ENCODE measurements around the gene SSBP3. TPM values are rescaled to one million over a fixed set of nuclear protein-coding genes. Genes with fewer than 3 reads are reported as not detected.
A peak's percentile ranks its signal among the peaks of the same experiment; 100 is the strongest.

SSBP3 gene
- total and polyA plus RNA-seq, 9 of the 15 experiments (the other 6 are each of a cell fraction or from before 2014, with no cell fraction given), result 8.7 to 108 (median 33.8) TPM

DNA sequence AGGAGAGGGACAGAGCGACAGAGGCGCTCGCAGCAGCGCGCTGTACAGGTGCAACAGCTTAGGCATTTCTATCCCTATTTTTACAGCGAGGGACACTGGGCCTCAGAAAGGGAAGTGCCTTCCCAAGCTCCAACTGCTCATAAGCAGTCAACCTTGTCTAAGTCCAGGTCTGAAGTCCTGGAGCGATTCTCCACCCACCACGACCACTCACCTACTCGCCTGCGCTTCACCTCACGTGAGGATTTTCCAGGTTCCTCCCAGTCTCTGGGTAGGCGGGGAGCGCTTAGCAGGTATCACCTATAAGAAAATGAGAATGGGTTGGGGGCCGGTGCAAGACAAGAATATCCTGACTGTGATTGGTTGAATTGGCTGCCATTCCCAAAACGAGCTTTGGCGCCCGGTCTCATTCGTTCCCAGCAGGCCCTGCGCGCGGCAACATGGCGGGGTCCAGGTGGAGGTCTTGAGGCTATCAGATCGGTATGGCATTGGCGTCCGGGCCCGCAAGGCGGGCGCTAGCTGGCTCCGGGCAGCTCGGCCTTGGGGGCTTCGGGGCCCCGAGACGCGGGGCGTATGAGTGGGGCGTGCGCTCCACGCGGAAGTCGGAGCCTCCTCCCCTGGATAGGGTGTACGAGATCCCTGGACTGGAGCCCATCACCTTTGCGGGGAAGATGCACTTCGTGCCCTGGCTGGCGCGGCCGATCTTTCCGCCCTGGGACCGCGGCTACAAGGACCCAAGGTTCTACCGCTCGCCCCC is 206.3 kb downstream of the SSBP3 start, which contains the start of the genes CYB5RL and MRPL37 (continued):
- TF ChIP-seq, protein P1, sequence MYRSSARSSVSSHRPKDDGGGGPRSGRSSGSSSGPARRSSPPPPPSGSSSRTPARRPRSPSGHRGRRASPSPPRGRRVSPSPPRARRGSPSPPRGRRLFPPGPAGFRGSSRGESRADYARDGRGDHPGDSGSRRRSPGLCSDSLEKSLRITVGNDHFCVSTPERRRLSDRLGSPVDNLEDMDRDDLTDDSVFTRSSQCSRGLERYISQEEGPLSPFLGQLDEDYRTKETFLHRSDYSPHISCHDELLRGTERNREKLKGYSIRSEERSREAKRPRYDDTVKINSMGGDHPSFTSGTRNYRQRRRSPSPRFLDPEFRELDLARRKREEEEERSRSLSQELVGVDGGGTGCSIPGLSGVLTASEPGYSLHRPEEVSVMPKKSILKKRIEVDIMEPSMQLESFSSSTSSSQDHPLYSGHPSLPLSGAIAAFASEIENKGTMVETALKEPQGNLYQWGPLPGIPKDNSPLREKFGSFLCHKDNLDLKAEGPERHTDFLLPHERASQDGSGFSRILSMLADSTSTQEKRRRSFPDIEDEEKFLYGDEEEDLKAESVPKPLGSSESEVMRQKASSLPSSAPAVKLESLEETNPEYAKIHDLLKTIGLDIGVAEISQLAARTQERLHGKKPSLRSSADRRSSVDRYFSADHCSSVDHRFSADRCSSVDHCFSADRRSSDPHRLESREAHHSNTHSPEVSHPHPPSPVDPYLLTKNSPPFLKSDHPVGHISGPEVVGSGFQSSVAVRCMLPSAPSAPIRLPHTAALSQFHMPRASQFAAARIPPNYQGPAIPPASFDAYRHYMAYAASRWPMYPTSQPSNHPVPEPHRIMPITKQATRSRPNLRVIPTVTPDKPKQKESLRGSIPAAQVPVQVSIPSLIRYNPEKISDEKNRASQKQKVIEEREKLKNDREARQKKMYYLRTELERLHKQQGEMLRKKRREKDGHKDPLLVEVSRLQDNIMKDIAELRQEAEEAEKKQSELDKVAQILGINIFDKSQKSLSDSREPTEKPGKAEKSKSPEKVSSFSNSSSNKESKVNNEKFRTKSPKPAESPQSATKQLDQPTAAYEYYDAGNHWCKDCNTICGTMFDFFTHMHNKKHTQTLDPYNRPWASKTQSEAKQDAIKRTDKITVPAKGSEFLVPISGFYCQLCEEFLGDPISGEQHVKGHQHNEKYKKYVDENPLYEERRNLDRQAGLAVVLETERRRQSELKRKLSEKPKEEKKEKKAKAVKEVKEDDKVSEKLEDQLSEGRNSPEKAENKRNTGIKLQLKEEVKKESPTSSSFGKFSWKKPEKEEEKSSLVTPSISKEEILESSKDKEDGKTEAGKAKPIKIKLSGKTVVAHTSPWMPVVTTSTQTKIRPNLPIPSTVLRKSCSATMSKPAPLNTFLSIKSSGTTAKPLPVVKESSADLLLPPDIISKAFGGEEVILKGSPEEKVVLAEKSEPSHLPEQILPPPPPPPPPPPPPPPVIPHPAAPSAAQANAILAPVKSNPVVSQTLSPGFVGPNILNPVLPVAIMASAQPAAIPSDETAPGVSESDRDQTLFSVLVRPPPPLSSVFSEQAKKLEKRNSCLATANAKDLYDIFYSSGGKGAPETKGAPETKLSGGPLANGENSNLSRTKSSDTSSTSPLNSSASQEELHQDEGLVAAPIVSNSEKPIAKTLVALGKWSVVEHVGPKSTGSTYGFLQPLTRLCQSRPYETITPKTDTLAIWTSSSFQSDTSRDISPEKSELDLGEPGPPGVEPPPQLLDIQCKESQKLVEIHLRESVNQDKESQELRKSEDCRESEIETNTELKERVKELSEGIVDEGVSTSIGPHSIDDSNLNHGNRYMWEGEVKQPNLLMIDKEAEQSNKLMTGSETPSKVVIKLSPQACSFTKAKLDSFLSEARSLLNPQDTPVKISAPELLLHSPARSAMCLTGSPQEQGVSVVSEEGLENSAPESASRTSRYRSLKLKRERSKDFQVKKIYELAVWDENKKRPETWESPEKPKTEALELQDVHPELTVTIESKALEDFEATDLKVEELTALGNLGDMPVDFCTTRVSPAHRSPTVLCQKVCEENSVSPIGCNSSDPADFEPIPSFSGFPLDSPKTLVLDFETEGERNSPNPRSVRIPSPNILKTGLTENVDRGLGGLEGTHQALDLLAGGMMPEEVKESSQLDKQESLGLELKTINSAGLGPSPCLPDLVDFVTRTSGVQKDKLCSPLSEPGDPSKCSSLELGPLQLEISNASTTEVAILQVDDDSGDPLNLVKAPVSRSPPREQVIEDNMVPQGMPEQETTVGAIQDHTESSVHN (IDR thresholded peaks at IDR 0.05; ENCODE audit: borderline replicate concordance in 1 of 2, low read depth in 1 of 2), result no peak
- TF ChIP-seq HDAC6 (IDR thresholded peaks at IDR 0.05; ENCODE audit: low read depth, low read length), result no peak
- no peak for TF ChIP-seq ZNF3 (CRISPR knock-in tag; IDR thresholded peaks at IDR 0.05)
- TF ChIP-seq YY1 (IDR thresholded peaks at IDR 0.05; ENCODE audit: borderline replicate concordance in 1 of 3, control insufficient read depth in 1 of 3, extremely low read depth in 1 of 3, insufficient read depth in 3 of 3, insufficient read length in 1 of 3, insufficient replicate concordance in 2 of 3, low read depth in 1 of 3, low read length in 2 of 3), result peak; percentile 82 to 98 (median 94)
- no peak for TF ChIP-seq SMARCC2 (IDR thresholded peaks at IDR 0.05; ENCODE audit: low read depth)
- TF ChIP-seq, protein P2, sequence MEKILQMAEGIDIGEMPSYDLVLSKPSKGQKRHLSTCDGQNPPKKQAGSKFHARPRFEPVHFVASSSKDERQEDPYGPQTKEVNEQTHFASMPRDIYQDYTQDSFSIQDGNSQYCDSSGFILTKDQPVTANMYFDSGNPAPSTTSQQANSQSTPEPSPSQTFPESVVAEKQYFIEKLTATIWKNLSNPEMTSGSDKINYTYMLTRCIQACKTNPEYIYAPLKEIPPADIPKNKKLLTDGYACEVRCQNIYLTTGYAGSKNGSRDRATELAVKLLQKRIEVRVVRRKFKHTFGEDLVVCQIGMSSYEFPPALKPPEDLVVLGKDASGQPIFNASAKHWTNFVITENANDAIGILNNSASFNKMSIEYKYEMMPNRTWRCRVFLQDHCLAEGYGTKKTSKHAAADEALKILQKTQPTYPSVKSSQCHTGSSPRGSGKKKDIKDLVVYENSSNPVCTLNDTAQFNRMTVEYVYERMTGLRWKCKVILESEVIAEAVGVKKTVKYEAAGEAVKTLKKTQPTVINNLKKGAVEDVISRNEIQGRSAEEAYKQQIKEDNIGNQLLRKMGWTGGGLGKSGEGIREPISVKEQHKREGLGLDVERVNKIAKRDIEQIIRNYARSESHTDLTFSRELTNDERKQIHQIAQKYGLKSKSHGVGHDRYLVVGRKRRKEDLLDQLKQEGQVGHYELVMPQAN (IDR thresholded peaks at IDR 0.05; ENCODE audit: borderline replicate concordance), result peak; percentile 52; the same call in 1 of the 2 replicates
- TF ChIP-seq TAF7 (tag; IDR thresholded peaks at IDR 0.05), result peak; percentile 84
- TF ChIP-seq, protein P3, sequence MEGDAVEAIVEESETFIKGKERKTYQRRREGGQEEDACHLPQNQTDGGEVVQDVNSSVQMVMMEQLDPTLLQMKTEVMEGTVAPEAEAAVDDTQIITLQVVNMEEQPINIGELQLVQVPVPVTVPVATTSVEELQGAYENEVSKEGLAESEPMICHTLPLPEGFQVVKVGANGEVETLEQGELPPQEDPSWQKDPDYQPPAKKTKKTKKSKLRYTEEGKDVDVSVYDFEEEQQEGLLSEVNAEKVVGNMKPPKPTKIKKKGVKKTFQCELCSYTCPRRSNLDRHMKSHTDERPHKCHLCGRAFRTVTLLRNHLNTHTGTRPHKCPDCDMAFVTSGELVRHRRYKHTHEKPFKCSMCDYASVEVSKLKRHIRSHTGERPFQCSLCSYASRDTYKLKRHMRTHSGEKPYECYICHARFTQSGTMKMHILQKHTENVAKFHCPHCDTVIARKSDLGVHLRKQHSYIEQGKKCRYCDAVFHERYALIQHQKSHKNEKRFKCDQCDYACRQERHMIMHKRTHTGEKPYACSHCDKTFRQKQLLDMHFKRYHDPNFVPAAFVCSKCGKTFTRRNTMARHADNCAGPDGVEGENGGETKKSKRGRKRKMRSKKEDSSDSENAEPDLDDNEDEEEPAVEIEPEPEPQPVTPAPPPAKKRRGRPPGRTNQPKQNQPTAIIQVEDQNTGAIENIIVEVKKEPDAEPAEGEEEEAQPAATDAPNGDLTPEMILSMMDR (IDR thresholded peaks at IDR 0.05 in 2 of 3, conservative IDR thresholded peaks at IDR 0.05 in 1 of 3; ENCODE audit: insufficient read depth in 2 of 3, low read depth in 1 of 3, low read length in 3 of 3), result peak in 1 of 3 experiments; percentile 15; a peak in 1 of 6 replicates
- TF ChIP-seq, protein P4, sequence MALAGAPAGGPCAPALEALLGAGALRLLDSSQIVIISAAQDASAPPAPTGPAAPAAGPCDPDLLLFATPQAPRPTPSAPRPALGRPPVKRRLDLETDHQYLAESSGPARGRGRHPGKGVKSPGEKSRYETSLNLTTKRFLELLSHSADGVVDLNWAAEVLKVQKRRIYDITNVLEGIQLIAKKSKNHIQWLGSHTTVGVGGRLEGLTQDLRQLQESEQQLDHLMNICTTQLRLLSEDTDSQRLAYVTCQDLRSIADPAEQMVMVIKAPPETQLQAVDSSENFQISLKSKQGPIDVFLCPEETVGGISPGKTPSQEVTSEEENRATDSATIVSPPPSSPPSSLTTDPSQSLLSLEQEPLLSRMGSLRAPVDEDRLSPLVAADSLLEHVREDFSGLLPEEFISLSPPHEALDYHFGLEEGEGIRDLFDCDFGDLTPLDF (CRISPR knock-in tag; IDR thresholded peaks at IDR 0.05), result peak; percentile 74; the same call in 1 of the 2 replicates
- peak; percentile 15; the same call in 1 of the 2 replicates for TF ChIP-seq ESRRA (IDR thresholded peaks at IDR 0.05; ENCODE audit: borderline replicate concordance, low read depth)
- peak; percentile 67 for TF ChIP-seq FIP1L1 (IDR thresholded peaks at IDR 0.05; ENCODE audit: low read depth, low read length, poor library complexity, severe bottlenecking)
